Measurements from ENCODE around the gene SPTBN1.

- TF ChIP-seq SNAI2 (CRISPR knock-in tag; IDR thresholded peaks at IDR 0.05) (no peak), RARB (CRISPR knock-in tag; IDR thresholded peaks at IDR 0.05) (no peak), TCF4 (CRISPR knock-in tag; IDR thresholded peaks at IDR 0.05; ENCODE audit: borderline replicate concordance) (no peak), ARNTL (CRISPR knock-in tag; IDR thresholded peaks at IDR 0.05; ENCODE audit: borderline replicate concordance, low read depth) (no peak), GLIS3 (CRISPR knock-in tag; IDR thresholded peaks at IDR 0.05) (no peak), PATZ1 (CRISPR knock-in tag; IDR thresholded peaks at IDR 0.05; ENCODE audit: borderline replicate concordance) (no peak), POU6F1 (CRISPR knock-in tag; IDR thresholded peaks at IDR 0.05; ENCODE audit: borderline replicate concordance, low read depth) (no peak), BACH2 (CRISPR knock-in tag; IDR thresholded peaks at IDR 0.05; ENCODE audit: borderline replicate concordance) (no peak), PPARA (CRISPR knock-in tag; IDR thresholded peaks at IDR 0.05; ENCODE audit: borderline replicate concordance) (no peak), ZFP3 (CRISPR knock-in tag; IDR thresholded peaks at IDR 0.05) (no peak)
- TF ChIP-seq, protein P1, sequence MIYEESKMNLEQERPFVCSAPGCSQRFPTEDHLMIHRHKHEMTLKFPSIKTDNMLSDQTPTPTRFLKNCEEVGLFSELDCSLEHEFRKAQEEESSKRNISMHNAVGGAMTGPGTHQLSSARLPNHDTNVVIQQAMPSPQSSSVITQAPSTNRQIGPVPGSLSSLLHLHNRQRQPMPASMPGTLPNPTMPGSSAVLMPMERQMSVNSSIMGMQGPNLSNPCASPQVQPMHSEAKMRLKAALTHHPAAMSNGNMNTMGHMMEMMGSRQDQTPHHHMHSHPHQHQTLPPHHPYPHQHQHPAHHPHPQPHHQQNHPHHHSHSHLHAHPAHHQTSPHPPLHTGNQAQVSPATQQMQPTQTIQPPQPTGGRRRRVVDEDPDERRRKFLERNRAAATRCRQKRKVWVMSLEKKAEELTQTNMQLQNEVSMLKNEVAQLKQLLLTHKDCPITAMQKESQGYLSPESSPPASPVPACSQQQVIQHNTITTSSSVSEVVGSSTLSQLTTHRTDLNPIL (CRISPR knock-in tag; IDR thresholded peaks at IDR 0.05; ENCODE audit: low read depth): no peak
- TF ChIP-seq, protein P2, sequence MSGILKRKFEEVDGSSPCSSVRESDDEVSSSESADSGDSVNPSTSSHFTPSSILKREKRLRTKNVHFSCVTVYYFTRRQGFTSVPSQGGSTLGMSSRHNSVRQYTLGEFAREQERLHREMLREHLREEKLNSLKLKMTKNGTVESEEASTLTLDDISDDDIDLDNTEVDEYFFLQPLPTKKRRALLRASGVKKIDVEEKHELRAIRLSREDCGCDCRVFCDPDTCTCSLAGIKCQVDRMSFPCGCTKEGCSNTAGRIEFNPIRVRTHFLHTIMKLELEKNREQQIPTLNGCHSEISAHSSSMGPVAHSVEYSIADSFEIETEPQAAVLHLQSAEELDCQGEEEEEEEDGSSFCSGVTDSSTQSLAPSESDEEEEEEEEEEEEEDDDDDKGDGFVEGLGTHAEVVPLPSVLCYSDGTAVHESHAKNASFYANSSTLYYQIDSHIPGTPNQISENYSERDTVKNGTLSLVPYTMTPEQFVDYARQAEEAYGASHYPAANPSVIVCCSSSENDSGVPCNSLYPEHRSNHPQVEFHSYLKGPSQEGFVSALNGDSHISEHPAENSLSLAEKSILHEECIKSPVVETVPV (CRISPR knock-in tag; IDR thresholded peaks at IDR 0.05): no peak
These were observed 90.4 kb downstream of the SPTBN1 start for GRCh38 chr2:54546518-54546917.
